Ureter (tissue), 1 donor: Measurements from ENCODE around the gene DDOST. TPM values are rescaled to one million over a fixed set of nuclear protein-coding genes. Genes with fewer than 3 reads are reported as not detected.
A peak's percentile ranks its signal among the peaks of the same experiment; 100 is the strongest.

Experiments used
- DNase-seq: peaks from one replicate; pipeline ENCODE4 v3.0.0-alpha.2; 2020; ENCODE audit warnings: low spot score
- total RNA-seq: library from RNA; stranded (reverse); gene quantifications from one replicate; pipeline ENCODE4 v1.2.4, GENCODE V29; 2023
- donor health status: DM: yes; HTN: yes; CAD: no.

Gene DDOST
- total RNA-seq, 1 donor from 2014 or later: 163 TPM

DNA sequence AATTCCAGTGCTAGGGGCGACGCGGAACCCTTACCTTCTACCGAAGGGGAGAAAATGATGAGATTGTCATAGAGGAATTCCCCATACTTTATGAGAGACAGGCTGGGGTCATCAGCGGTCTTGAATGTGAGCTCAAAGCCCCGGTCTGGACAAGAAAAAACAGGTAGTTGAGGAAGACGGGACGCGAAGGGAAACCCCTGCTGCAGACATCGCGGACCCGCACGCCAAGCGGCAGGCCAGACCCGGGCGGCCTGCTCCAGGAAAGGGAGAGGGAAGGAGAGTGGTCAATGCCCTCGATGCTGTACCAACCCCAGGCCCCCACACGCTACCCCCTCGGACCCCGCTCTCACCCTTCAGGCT lies 342 bp downstream of the DDOST start:
- no peak for DNase-seq

- DNase-seq: no peak
Observed at GRCh38 chr1:20660363-20660762, 806 bp downstream of the DDOST start.

DNA sequence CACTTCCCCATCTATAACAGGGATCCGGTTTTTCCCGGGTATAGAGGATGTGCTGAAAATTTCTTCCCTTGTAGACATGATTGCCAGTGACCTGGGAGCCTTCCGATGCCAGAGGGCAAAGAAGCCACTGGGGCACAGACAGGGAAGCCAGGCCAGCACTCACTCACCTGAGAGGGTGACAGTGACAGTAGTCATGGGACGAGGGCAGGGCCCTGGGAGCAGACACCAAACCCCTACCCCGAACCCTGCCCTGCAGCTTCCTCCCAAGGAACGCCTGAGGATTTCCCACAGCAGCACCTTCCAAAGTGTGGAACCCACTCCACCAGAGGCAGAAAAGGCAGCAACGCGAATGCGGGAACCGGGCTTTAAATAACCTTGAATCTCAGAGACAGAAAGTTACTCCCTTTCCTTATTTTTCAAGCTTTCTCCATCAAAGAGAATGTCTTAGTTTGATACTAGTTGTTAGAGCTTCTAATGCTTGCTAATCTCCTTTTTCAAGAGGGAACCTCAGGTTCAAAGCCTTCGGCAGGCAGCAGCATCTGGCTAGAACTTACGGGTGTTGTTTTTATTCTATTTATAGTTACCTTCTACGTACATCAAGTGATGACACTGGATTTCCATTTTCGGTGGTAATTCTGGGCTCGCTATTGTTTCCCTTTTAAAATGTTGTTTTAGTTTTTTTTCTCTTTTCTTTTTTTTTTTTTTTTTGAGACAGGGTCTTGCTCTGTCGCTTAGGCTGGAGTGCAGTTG lies 2.8 kb downstream of the DDOST start:
- no peak for DNase-seq

DNA sequence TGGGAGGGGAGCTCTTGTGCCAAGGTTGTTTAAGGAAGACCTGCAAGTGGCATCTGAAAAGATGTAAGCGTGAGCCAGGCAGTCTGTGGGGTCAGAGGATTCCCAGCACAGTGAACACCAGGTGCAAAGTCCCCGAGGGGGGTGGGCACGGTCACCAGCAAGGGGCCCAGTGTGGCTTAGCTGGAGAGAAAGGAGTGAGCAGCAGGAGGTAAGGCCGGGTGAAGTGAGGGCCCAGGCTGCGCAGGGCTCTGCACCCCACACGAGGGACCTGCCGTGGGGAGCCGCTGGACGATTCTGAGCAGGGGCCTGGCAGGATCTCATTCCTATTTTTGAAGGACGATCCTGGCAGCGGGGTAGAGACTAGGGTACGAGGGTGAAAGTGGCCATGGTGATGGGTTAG lies 4.1 kb downstream of the DDOST start:
- no peak for DNase-seq

DNA sequence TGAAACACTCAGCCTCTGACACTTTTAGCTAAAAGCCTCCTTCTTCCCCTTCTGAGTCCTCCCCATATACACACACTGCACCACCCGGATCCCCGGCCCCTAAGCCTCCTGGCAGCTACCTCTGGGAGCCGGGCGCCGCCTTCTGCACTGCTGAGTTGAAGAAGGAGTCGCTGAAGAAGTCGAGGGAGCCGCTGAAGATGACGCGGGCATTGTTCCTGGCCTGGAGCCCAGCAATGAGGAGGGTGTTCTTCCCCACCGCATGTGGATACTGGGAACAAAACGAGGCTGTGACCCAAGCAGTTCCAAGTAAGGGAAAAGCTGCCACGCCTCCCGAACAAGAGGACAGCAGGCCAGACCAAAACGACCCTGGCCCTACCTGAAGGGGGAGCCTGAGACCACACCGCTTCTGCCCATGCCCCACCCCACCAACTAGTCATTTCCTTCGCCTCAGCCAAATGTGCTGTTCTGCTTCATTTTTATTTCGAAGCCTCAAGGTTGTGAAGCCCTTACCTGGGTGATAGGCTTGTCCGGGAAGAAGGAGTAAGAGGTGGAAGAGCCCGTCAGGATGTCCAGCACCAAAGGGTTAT lies 7.0 kb downstream of the DDOST start:
- no peak for DNase-seq

DNA sequence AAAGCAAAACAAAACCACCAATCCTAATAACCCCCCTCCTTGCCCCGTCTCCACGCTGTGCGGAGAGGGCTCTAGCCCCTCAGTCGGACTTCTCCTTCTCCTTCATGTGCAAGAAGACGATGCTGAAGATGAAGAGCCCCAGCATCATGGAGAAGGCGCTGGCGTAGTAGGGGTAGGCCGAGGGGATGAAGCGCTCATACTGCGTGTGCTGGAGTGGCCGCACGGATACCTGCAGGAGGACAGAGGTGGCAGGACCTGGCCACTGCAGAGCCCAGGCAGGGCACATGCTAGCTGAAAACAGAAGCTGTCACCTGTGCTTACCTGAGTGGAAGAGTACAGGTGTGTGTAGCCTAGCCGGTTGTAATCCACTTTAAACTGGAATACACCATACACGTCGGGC lies 8.9 kb downstream of the DDOST start:
- no peak for DNase-seq

- DNase-seq: no peak
Observed at GRCh38 chr1:20648946-20649345, 12.2 kb downstream of the DDOST start.

DNA sequence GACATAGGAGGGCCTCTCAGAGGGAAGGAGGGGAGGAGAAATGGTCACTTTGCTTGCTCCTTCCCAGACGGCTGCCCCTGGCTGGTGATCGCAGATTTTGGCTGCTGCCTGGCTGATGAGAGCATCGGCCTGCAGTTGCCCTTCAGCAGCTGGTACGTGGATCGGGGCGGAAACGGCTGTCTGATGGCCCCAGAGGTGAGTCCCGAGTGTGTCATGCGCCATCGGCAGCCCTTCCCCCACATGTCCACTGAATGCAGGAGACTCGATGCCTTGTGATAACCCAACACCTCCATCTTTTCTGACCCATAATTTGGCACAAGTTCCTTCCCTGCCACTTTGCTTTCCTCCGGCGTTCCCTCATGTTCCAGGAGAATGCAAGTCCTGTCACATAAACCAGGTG lies 12.7 kb downstream of the DDOST start:
- no peak for DNase-seq

GRCh38 chr1:20645414-20645813 lies 15.8 kb downstream of the DDOST start:
- DNase-seq: no peak

GRCh38 chr1:20644416-20644815 lies 16.8 kb downstream of the DDOST start:
- DNase-seq: no peak

- no peak for DNase-seq
Observed at GRCh38 chr1:20643080-20643479, 18.1 kb downstream of the DDOST start.

GRCh38 chr1:20641975-20642374 lies 19.2 kb downstream of the DDOST start:
- no peak for DNase-seq

- DNase-seq: no peak
Observed at GRCh38 chr1:20640183-20640597, 21.0 kb downstream of the DDOST start.

DNA sequence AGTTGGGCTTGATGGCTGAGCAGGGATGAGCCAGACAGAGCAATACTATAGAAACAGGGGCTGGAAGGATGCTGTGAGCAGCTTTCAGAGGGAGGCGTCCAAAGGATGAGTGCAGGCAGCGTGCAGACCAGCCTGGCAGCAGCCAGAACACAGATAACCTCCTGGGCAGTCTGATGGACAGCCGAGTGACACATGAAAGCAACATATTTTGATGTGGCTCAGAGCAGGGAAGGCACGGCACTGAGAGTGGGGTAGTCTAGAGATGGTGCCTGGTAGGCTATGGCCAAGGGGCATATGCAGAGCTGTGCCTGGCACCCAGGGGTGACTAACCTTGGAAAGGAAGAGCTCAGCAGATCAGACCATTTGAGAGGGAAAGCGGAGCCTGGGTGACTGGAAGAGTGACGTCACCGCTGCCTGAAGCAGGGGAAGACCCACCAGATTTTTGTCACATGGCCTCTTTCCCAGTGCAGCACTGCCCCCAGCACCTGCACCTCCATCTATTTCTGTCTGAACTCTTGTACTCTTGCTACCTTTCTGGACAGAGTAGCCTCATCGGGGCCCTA lies 24.3 kb downstream of the DDOST start:
- no peak for DNase-seq

DNA sequence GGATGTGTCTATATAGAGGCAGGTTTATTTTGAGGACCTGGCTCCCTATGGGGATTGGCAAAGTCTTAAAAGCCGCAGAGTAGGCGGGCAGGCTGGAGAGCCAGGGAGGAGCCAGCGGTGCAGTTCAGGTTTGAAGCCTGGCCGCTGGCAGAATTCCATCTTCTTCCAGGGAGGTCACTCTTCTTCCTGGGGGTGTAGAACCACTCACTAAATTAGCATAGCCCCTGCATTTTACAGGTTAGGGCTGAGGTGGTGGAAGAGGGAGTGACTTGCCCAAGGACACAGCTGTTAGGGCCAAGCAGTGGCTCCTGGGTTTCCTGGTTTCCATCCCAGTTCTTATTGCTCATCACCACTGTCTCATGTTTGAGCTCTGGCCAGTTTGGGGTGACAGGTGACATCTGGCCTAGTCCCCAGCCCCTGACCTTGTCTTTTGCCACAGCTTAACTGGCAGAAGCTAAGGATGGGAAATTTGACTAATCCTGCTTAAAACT lies 26.5 kb downstream of the DDOST start:
- no peak for DNase-seq

DNA sequence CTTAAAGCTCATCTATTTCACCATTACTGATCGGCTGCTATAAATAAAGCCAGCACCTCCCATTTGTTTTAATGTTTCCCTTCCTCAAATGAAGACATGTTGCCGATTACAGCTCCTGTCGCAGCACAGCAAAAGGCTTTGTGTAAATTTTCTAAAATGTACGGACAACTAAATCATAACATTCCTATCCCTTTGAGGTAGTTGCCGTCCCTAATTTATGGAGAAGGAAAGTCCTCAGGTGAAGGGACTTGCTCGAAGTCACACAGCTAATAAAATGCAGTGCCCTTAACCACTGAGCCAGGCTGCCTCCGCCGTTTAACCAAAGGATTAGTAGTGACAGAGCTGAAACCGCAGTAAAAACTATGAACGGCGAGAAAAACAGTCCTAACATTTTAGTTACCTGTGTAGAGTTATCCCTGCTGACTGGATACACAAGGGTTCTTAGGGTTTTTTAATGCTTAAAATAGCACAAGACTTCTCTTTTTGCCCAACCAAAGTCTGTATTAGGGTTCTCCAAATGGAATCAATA lies 27.0 kb downstream of the DDOST start:
- no peak for DNase-seq

DNA sequence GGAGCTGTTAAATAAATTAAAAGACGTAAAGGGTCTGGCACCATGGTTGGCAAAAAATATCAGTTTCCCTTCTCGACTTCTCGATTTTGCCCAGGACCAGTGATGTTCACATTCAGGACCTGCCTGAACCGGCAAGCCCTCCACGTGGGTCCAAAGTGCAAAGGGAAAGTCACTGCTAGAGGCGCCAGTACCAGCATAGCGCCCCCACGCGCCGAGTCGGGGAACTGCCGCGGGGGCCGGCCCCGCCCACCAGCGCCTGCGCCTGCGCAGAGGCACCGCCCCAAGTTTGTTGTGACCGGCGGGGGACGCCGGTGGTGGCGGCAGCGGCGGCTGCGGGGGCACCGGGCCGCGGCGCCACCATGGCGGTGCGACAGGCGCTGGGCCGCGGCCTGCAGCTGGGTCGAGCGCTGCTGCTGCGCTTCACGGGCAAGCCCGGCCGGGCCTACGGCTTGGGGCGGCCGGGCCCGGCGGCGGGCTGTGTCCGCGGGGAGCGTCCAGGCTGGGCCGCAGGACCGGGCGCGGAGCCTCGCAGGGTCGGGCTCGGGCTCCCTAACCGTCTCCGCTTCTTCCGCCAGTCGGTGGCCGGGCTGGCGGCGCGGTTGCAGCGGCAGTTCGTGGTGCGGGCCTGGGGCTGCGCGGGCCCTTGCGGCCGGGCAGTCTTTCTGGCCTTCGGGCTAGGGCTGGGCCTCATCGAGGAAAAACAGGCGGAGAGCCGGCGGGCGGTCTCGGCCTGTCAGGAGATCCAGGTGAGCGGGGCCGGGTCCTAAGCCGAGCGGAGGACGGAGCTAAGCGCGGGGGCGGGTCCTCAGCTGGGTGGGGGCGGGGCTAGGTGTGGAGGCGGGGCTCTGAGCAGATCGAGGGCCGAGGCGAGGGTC lies 27.7 kb downstream of the DDOST start, which contains the start of gene PINK1:
PINK1 (plus strand) TSS at position 269 of the 875 bp plus-strand sequence; CDS start at position 360, 91 bp downstream.
- peak; percentile 82 for DNase-seq

GRCh38 chr1:20632386-20632785 lies 28.8 kb downstream of the DDOST start:
- no peak for DNase-seq

GRCh38 chr1:20630729-20631128 lies 30.4 kb downstream of the DDOST start:
- DNase-seq: no peak

GRCh38 chr1:20626524-20626923 lies 34.6 kb downstream of the DDOST start:
- no peak for DNase-seq

DNA sequence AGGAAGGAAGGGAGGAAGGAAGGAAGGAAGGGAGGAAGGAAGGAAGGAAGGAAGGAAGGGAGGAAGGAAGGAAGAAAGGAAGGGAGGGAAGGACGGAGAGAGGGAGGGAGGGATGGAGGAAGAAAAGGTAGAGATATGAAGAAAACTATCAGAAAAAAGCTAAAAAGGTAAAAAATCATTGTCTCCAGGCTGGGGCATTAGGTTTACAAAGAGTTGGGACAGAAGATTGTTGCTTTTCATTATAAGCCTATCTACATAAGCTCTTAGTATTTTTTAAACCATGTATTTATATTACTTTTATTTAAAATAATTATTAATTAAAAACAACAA lies 35.1 kb downstream of the DDOST start:
- no peak for DNase-seq
